ENCODE measurements around the gene NOMO2. TPM values are rescaled to one million over a fixed set of nuclear protein-coding genes. Genes with fewer than 3 reads are reported as not detected.
A peak's percentile ranks its signal among the peaks of the same experiment; 100 is the strongest.
"Not testable (repeated sequence)": the region's sequence is repeated elsewhere in the genome, so short reads cannot be mapped to it uniquely, and the experiment has no call there.

Gene NOMO2
- polyA plus RNA-seq (2013, experiment 1 of 2): 190 TPM
- 163 TPM for polyA plus RNA-seq (2013, experiment 2 of 2)

- peak within 1 kb of the TSS; percentile 36 for H3K4me3 ChIP-seq (ENCODE audit: extremely low read depth, insufficient read depth, low read length, poor library complexity, severe bottlenecking)
- not testable (repeated sequence) for H3K4me1 ChIP-seq (ENCODE audit: control insufficient read depth, insufficient read depth, low read length, poor library complexity, severe bottlenecking); H3K9me3 ChIP-seq (ENCODE audit: control insufficient read depth, low read length); H3K27ac ChIP-seq (ENCODE audit: low read depth, low read length, severe bottlenecking); H3K36me3 ChIP-seq (ENCODE audit: control insufficient read depth, insufficient read depth, low read length)
- no CpG with 5 or more reads among the region's 66 CpGs for WGBS, 2 experiments (ENCODE audit: insufficient coverage in 2 of 2)
Measured at GRCh38 chr16:18561727-18562314, at the start of gene NOMO2. NOMO2 (minus strand) TSS chr16:18562097; CDS start chr16:18562040, 57 bp downstream.

GRCh38 chr16:18610147-18610803 is 48.4 kb upstream of the NOMO2 start:
- not testable (repeated sequence) for H3K4me1 ChIP-seq (ENCODE audit: control insufficient read depth, insufficient read depth, low read length, poor library complexity, severe bottlenecking); H3K27ac ChIP-seq (ENCODE audit: low read depth, low read length, severe bottlenecking); H3K9me3 ChIP-seq (ENCODE audit: control insufficient read depth, low read length); H3K36me3 ChIP-seq (ENCODE audit: control insufficient read depth, insufficient read depth, low read length); H3K4me3 ChIP-seq (ENCODE audit: extremely low read depth, insufficient read depth, low read length, poor library complexity, severe bottlenecking)
- no CpG with 5 or more reads among the region's 4 CpGs for WGBS, 2 experiments (ENCODE audit: insufficient coverage in 2 of 2)

GRCh38 chr16:18608271-18608670 is 46.4 kb upstream of the NOMO2 start:
- WGBS, 2 experiments (ENCODE audit: insufficient coverage in 2 of 2): 100% methylated on average over 2 of the region's 6 CpGs; no CpG with 5 or more reads in 1 of the 2 experiments
- H3K36me3 ChIP-seq (ENCODE audit: control insufficient read depth, insufficient read depth, low read length); H3K4me3 ChIP-seq (ENCODE audit: extremely low read depth, insufficient read depth, low read length, poor library complexity, severe bottlenecking); H3K27ac ChIP-seq (ENCODE audit: low read depth, low read length, severe bottlenecking); H3K4me1 ChIP-seq (ENCODE audit: control insufficient read depth, insufficient read depth, low read length, poor library complexity, severe bottlenecking); H3K9me3 ChIP-seq (ENCODE audit: control insufficient read depth, low read length): not testable (repeated sequence)

GRCh38 chr16:18603572-18604246 is 41.8 kb upstream of the NOMO2 start:
- not testable (repeated sequence) for H3K4me3 ChIP-seq (ENCODE audit: extremely low read depth, insufficient read depth, low read length, poor library complexity, severe bottlenecking); H3K4me1 ChIP-seq (ENCODE audit: control insufficient read depth, insufficient read depth, low read length, poor library complexity, severe bottlenecking); H3K9me3 ChIP-seq (ENCODE audit: control insufficient read depth, low read length); H3K36me3 ChIP-seq (ENCODE audit: control insufficient read depth, insufficient read depth, low read length); H3K27ac ChIP-seq (ENCODE audit: low read depth, low read length, severe bottlenecking)
- WGBS, 2 experiments (ENCODE audit: insufficient coverage in 2 of 2): no CpG with 5 or more reads among the region's 4 CpGs

- not testable (repeated sequence) for H3K36me3 ChIP-seq (ENCODE audit: control insufficient read depth, insufficient read depth, low read length); H3K4me1 ChIP-seq (ENCODE audit: control insufficient read depth, insufficient read depth, low read length, poor library complexity, severe bottlenecking); H3K4me3 ChIP-seq (ENCODE audit: extremely low read depth, insufficient read depth, low read length, poor library complexity, severe bottlenecking); H3K27ac ChIP-seq (ENCODE audit: low read depth, low read length, severe bottlenecking); H3K9me3 ChIP-seq (ENCODE audit: control insufficient read depth, low read length)
- no CpG with 5 or more reads among the region's 1 CpG for WGBS, 2 experiments (ENCODE audit: insufficient coverage in 2 of 2)
Measured at GRCh38 chr16:18598582-18598981, 36.7 kb upstream of the NOMO2 start.

GRCh38 chr16:18597734-18598133 is 35.8 kb upstream of the NOMO2 start:
- WGBS, 2 experiments (ENCODE audit: insufficient coverage in 2 of 2): no CpG with 5 or more reads among the region's 2 CpGs
- H3K4me3 ChIP-seq (ENCODE audit: extremely low read depth, insufficient read depth, low read length, poor library complexity, severe bottlenecking): not testable (repeated sequence)

GRCh38 chr16:18597319-18597718 is 35.4 kb upstream of the NOMO2 start:
- not testable (repeated sequence) for H3K9me3 ChIP-seq (ENCODE audit: control insufficient read depth, low read length); H3K4me3 ChIP-seq (ENCODE audit: extremely low read depth, insufficient read depth, low read length, poor library complexity, severe bottlenecking); H3K36me3 ChIP-seq (ENCODE audit: control insufficient read depth, insufficient read depth, low read length); H3K27ac ChIP-seq (ENCODE audit: low read depth, low read length, severe bottlenecking); H3K4me1 ChIP-seq (ENCODE audit: control insufficient read depth, insufficient read depth, low read length, poor library complexity, severe bottlenecking)
- WGBS, 2 experiments (ENCODE audit: insufficient coverage in 2 of 2): 91% methylated on average over 4 of the region's 4 CpGs; no CpG with 5 or more reads in 1 of the 2 experiments

More at GRCh38 chr16:18597734-18598133, 35.8 kb upstream of the NOMO2 start:
- H3K36me3 ChIP-seq (ENCODE audit: control insufficient read depth, insufficient read depth, low read length); H3K9me3 ChIP-seq (ENCODE audit: control insufficient read depth, low read length); H3K27ac ChIP-seq (ENCODE audit: low read depth, low read length, severe bottlenecking); H3K4me1 ChIP-seq (ENCODE audit: control insufficient read depth, insufficient read depth, low read length, poor library complexity, severe bottlenecking): not testable (repeated sequence)

GRCh38 chr16:18595796-18596195 is 33.9 kb upstream of the NOMO2 start:
- not testable (repeated sequence) for H3K4me1 ChIP-seq (ENCODE audit: control insufficient read depth, insufficient read depth, low read length, poor library complexity, severe bottlenecking); H3K9me3 ChIP-seq (ENCODE audit: control insufficient read depth, low read length); H3K36me3 ChIP-seq (ENCODE audit: control insufficient read depth, insufficient read depth, low read length); H3K4me3 ChIP-seq (ENCODE audit: extremely low read depth, insufficient read depth, low read length, poor library complexity, severe bottlenecking); H3K27ac ChIP-seq (ENCODE audit: low read depth, low read length, severe bottlenecking)
- WGBS, 2 experiments (ENCODE audit: insufficient coverage in 2 of 2): 89 to 100% methylated on average over 1 to 4 of the region's 11 CpGs

GRCh38 chr16:18594880-18595279 is 33.0 kb upstream of the NOMO2 start:
- H3K4me3 ChIP-seq (ENCODE audit: extremely low read depth, insufficient read depth, low read length, poor library complexity, severe bottlenecking); H3K27ac ChIP-seq (ENCODE audit: low read depth, low read length, severe bottlenecking); H3K4me1 ChIP-seq (ENCODE audit: control insufficient read depth, insufficient read depth, low read length, poor library complexity, severe bottlenecking); H3K9me3 ChIP-seq (ENCODE audit: control insufficient read depth, low read length); H3K36me3 ChIP-seq (ENCODE audit: control insufficient read depth, insufficient read depth, low read length): not testable (repeated sequence)
- WGBS, 2 experiments (ENCODE audit: insufficient coverage in 2 of 2): 90 to 91% methylated on average over 2 to 3 of the region's 5 CpGs

- H3K36me3 ChIP-seq (ENCODE audit: control insufficient read depth, insufficient read depth, low read length); H3K9me3 ChIP-seq (ENCODE audit: control insufficient read depth, low read length); H3K27ac ChIP-seq (ENCODE audit: low read depth, low read length, severe bottlenecking); H3K4me1 ChIP-seq (ENCODE audit: control insufficient read depth, insufficient read depth, low read length, poor library complexity, severe bottlenecking); H3K4me3 ChIP-seq (ENCODE audit: extremely low read depth, insufficient read depth, low read length, poor library complexity, severe bottlenecking): not testable (repeated sequence)
- WGBS, 2 experiments (ENCODE audit: insufficient coverage in 2 of 2): 38 to 50% methylated on average over 3 of the region's 5 CpGs
Measured at GRCh38 chr16:18593904-18594303, 32.0 kb upstream of the NOMO2 start.

GRCh38 chr16:18592982-18593381 is 31.1 kb upstream of the NOMO2 start:
- H3K27ac ChIP-seq (ENCODE audit: low read depth, low read length, severe bottlenecking); H3K4me3 ChIP-seq (ENCODE audit: extremely low read depth, insufficient read depth, low read length, poor library complexity, severe bottlenecking); H3K4me1 ChIP-seq (ENCODE audit: control insufficient read depth, insufficient read depth, low read length, poor library complexity, severe bottlenecking); H3K36me3 ChIP-seq (ENCODE audit: control insufficient read depth, insufficient read depth, low read length); H3K9me3 ChIP-seq (ENCODE audit: control insufficient read depth, low read length): not testable (repeated sequence)
- 75 to 80% methylated on average over 1 of the region's 5 CpGs for WGBS, 2 experiments (ENCODE audit: insufficient coverage in 2 of 2)
